ENCODE data around the gene GAS7. TPM values are rescaled to one million over a fixed set of nuclear protein-coding genes. Genes with fewer than 3 reads are reported as not detected.

The GAS7 gene
- total and polyA plus RNA-seq, 9 of the 15 experiments (the other 6 are each of a cell fraction or from before 2014, with no cell fraction given), result 0.11 to 0.33 TPM; not detected in 7

DNA sequence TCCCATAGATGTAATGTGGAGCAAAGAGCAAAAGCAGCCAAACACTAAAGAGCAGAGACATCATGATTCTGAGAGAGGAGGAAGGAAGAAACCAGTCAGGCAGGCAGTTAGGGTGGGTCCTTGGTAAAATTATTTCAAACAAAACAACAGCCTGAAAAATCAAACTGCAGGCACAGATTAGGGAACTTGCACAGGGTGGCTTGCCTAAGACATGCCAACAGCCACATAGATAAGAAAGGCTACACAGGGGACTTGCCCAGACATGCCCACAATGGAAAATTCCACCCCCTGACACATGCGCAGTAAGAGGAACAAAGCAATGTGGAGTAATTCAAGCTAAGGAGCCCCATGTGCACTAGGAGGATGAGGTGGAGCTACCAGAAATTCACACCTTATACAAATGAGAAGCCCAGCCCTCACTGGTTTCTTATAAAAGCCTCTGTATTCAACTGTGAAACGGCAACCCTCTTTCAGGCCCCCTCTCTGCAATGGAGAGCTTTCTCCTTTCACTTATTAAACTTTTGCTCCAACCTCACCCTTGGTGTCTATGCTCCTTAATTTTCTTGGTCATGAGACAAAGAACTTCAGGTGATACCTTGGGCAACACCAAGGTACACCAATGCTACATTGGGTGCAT is 7.3 kb upstream of the GAS7 start:
- TF ChIP-seq ZNF124 (CRISPR knock-in tag; IDR thresholded peaks at IDR 0.05), result no peak
- no peak for TF ChIP-seq STAT5B (CRISPR knock-in tag; IDR thresholded peaks at IDR 0.05)
- TF ChIP-seq, protein P1, sequence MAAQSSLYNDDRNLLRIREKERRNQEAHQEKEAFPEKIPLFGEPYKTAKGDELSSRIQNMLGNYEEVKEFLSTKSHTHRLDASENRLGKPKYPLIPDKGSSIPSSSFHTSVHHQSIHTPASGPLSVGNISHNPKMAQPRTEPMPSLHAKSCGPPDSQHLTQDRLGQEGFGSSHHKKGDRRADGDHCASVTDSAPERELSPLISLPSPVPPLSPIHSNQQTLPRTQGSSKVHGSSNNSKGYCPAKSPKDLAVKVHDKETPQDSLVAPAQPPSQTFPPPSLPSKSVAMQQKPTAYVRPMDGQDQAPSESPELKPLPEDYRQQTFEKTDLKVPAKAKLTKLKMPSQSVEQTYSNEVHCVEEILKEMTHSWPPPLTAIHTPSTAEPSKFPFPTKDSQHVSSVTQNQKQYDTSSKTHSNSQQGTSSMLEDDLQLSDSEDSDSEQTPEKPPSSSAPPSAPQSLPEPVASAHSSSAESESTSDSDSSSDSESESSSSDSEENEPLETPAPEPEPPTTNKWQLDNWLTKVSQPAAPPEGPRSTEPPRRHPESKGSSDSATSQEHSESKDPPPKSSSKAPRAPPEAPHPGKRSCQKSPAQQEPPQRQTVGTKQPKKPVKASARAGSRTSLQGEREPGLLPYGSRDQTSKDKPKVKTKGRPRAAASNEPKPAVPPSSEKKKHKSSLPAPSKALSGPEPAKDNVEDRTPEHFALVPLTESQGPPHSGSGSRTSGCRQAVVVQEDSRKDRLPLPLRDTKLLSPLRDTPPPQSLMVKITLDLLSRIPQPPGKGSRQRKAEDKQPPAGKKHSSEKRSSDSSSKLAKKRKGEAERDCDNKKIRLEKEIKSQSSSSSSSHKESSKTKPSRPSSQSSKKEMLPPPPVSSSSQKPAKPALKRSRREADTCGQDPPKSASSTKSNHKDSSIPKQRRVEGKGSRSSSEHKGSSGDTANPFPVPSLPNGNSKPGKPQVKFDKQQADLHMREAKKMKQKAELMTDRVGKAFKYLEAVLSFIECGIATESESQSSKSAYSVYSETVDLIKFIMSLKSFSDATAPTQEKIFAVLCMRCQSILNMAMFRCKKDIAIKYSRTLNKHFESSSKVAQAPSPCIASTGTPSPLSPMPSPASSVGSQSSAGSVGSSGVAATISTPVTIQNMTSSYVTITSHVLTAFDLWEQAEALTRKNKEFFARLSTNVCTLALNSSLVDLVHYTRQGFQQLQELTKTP (IDR thresholded peaks at IDR 0.05; ENCODE audit: low read depth in 1 of 2, partially characterized antibody in 2 of 2), result no peak
- TF ChIP-seq NCOA2 (IDR thresholded peaks at IDR 0.05; ENCODE audit: partially characterized antibody in 2 of 2), result no peak
- no peak for TF ChIP-seq ZNF311 (CRISPR knock-in tag; IDR thresholded peaks at IDR 0.05)
- TF ChIP-seq ZNF347 (CRISPR knock-in tag; IDR thresholded peaks at IDR 0.05; ENCODE audit: low read depth), result no peak
- no peak for TF ChIP-seq ZNF766 (CRISPR knock-in tag; conservative IDR thresholded peaks at IDR 0.05)
- TF ChIP-seq, protein P2, sequence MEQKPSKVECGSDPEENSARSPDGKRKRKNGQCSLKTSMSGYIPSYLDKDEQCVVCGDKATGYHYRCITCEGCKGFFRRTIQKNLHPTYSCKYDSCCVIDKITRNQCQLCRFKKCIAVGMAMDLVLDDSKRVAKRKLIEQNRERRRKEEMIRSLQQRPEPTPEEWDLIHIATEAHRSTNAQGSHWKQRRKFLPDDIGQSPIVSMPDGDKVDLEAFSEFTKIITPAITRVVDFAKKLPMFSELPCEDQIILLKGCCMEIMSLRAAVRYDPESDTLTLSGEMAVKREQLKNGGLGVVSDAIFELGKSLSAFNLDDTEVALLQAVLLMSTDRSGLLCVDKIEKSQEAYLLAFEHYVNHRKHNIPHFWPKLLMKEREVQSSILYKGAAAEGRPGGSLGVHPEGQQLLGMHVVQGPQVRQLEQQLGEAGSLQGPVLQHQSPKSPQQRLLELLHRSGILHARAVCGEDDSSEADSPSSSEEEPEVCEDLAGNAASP (IDR thresholded peaks at IDR 0.05), result no peak
- no peak for TF ChIP-seq MCM7 (IDR thresholded peaks at IDR 0.05)
- no peak for TF ChIP-seq CBX5 (IDR thresholded peaks at IDR 0.05; ENCODE audit: borderline replicate concordance, low read depth)
- no peak for TF ChIP-seq ZNF212 (CRISPR knock-in tag; IDR thresholded peaks at IDR 0.05)
- DNase-seq (ENCODE audit: extremely low read depth in 1 of 4, low spot score in 3 of 4) (no peak), FAIRE-seq (no peak), ATAC-seq (no peak)
- Histone ChIP-seq H3K9ac (ENCODE audit: insufficient read depth in 1 of 2, low read depth in 2 of 2, low read length in 2 of 2) (no peak overlapping the region), H2AFZ (ENCODE audit: low read depth, low read length) (no peak overlapping the region), H3K79me2 (ENCODE audit: control insufficient read depth, insufficient read depth, low read length) (no peaks in the 10 kb centered on the region), H3K9me1 (ENCODE audit: control insufficient read depth, insufficient read depth, low read length) (no peaks in the 10 kb centered on the region), H3K4me2 (ENCODE audit: insufficient read depth, low read length) (no peak overlapping the region), H3K27ac (ENCODE audit: extremely low read depth, low read depth, low read length) (no peak overlapping the region), H3K9me3 (replicated peaks; ENCODE audit: control insufficient read depth, insufficient read depth, low read depth, low read length) (no peaks in the 10 kb centered on the region), H3K27me3 (ENCODE audit: control insufficient read depth in 2 of 2, insufficient read depth in 2 of 2, low read length in 2 of 2) (no peaks in the 10 kb centered on the region), H4K20me1 (replicated peaks; ENCODE audit: control insufficient read depth, insufficient read depth, low read length) (no peaks in the 10 kb centered on the region), H3K36me3 (ENCODE audit: control insufficient read depth, insufficient read depth, low read length) (no peaks in the 10 kb centered on the region), H3K4me1 (replicated peaks in 1 of 2; ENCODE audit: control insufficient read depth in 2 of 2, insufficient read depth in 2 of 2, low read length in 2 of 2) (no peaks in the 10 kb centered on the region), H3K4me3 (no peak overlapping the region)
- WGBS (ENCODE audit: insufficient coverage, low coverage, missing lambda C conversion rate), result 0% methylated on average over 2 of the region's 2 CpGs
- in situ Hi-C loops (cut with MboI), result no loop called here
- intact Hi-C loops (cut with micrococcal nuclease), result no loop called here
- no TSS peak for BruUV-seq (replicated peaks)
- ChIA-PET CTCF (ENCODE audit: low intra/inter-chr PET ratio) (no interaction called here), POLR2A (no interaction called here)
